KMS-11 (cell line): ENCODE data around the gene JARID2.

ENCODE experiments used
- H2AFZ ChIP-seq: fragments of 200-600 bp; sonication (generic); 2 replicates; pipeline ENCODE4 v1.6.1; 2016; ENCODE audit warnings: antibody characterized with exemption, mixed run types, low read depth
- H3K27ac ChIP-seq: fragments of 200-600 bp; sonication (generic); 2 replicates; pipeline ENCODE4 v1.6.1; 2016; ENCODE audit warnings: mild to moderate bottlenecking, mixed run types
- H3K27me3 ChIP-seq: fragments of 200-600 bp; sonication (generic); 2 replicates; pipeline ENCODE4 v1.6.1; 2017; ENCODE audit warnings: mild to moderate bottlenecking, low read depth, mixed run types, moderate library complexity; ENCODE audit not compliant: insufficient read depth
- H3K36me3 ChIP-seq: fragments of 200-600 bp; sonication (generic); 2 replicates; pipeline ENCODE4 v1.6.1; 2017; ENCODE audit warnings: mild to moderate bottlenecking, mixed run types; ENCODE audit not compliant: insufficient read depth
- H3K4me1 ChIP-seq: fragments of 200-600 bp; sonication (generic); 2 replicates; pipeline ENCODE4 v1.6.1; 2016; ENCODE audit warnings: mild to moderate bottlenecking, low read depth, mixed run types; ENCODE audit not compliant: poor library complexity, severe bottlenecking
- H3K4me2 ChIP-seq: fragments of 200-600 bp; sonication (generic); 2 replicates; pipeline ENCODE4 v1.7.0; 2016; ENCODE audit warnings: mild to moderate bottlenecking, mixed run types
- H3K4me3 ChIP-seq: fragments of 200-600 bp; sonication (generic); IDR thresholded peaks from 2 replicates; pipeline ENCODE4 v1.6.1; 2017; ENCODE audit warnings: low read depth, low read length, mixed read lengths; ENCODE audit not compliant: insufficient read depth
- H3K79me2 ChIP-seq: fragments of 200-600 bp; sonication (generic); 2 replicates; pipeline ENCODE4 v1.6.1; 2016; ENCODE audit warnings: low read depth, mixed run types; ENCODE audit not compliant: insufficient read depth
- H3K9ac ChIP-seq: fragments of 200-600 bp; sonication (generic); 2 replicates; pipeline ENCODE4 v1.6.1; 2016; ENCODE audit warnings: mild to moderate bottlenecking, mixed run types
- H4K20me1 ChIP-seq: fragments of 200-600 bp; sonication (generic); 2 replicates; pipeline ENCODE4 v1.6.1; 2016; ENCODE audit warnings: mild to moderate bottlenecking, mixed run types; ENCODE audit not compliant: insufficient read depth
- TF ChIP-seq, protein P1 (sequence below): fragments of 200-600 bp; sonication (generic); conservative IDR thresholded peaks from 2 replicates; pipeline ENCODE4 v1.6.1; 2017; ENCODE audit warnings: low read depth, mild to moderate bottlenecking, antibody characterized with exemption, low read length, moderate library complexity, mixed read lengths

The JARID2 gene

DNA sequence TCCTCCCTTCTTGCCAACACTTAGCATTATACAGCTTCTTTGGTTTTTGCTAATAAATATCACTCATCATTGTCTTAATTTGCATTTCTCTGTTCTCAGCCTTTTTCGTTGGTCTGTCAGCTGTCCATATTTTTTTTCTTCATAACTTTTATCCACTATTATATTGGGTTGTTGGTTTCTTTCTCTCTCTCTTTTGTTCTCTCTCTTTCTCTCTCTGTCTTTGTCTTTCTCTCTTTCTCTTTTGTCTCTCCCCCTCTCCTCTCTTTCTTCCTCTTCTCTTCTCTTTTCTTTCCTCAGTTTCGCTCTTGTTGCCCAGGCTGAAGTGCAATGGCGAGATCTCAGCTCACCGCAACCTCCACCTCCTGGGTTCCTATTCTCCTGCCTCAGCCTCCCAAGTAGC lies 36.5 kb downstream of the JARID2 start:
- H4K20me1 ChIP-seq = no peaks in the 10 kb centered on the region
- H3K4me1 ChIP-seq = peaks cover 12% of the 10 kb centered on the region
- H3K4me2 ChIP-seq = no peak overlapping the region
- no peak overlapping the region for H3K9ac ChIP-seq
- no peak overlapping the region for H3K27ac ChIP-seq
- TF ChIP-seq, protein P1, sequence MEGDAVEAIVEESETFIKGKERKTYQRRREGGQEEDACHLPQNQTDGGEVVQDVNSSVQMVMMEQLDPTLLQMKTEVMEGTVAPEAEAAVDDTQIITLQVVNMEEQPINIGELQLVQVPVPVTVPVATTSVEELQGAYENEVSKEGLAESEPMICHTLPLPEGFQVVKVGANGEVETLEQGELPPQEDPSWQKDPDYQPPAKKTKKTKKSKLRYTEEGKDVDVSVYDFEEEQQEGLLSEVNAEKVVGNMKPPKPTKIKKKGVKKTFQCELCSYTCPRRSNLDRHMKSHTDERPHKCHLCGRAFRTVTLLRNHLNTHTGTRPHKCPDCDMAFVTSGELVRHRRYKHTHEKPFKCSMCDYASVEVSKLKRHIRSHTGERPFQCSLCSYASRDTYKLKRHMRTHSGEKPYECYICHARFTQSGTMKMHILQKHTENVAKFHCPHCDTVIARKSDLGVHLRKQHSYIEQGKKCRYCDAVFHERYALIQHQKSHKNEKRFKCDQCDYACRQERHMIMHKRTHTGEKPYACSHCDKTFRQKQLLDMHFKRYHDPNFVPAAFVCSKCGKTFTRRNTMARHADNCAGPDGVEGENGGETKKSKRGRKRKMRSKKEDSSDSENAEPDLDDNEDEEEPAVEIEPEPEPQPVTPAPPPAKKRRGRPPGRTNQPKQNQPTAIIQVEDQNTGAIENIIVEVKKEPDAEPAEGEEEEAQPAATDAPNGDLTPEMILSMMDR = no peak
- peaks cover 46% of the 10 kb centered on the region; the same call in 1 of the 2 replicates for H3K79me2 ChIP-seq
- H3K36me3 ChIP-seq = no peaks in the 10 kb centered on the region
- H2AFZ ChIP-seq = no peak overlapping the region
- no peaks in the 10 kb centered on the region for H3K27me3 ChIP-seq
- H3K4me3 ChIP-seq = no peak overlapping the region

DNA sequence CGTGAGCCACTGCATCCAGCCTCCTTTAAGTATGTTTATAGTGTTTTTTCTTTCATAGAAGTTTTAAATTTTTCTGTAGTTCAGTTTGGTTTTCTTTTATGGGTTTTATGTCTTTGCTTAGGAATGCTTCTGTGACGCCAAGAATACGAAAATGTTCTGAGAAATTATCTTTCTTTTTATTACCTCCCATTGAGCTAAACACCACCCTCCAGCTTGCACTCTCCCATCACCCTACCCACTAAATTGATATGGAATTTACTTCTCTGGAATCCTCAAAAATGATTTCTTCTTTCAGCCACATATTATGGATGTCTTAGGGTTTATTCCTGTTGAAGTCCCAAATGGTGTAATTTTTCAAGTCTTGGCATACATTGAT lies 38.1 kb downstream of the JARID2 start:
- no peak overlapping the region for H3K27ac ChIP-seq
- H3K79me2 ChIP-seq = peaks cover 52% of the 10 kb centered on the region; the same call in 1 of the 2 replicates
- H2AFZ ChIP-seq = no peak overlapping the region
- no peaks in the 10 kb centered on the region for H3K36me3 ChIP-seq
- peaks cover 12% of the 10 kb centered on the region for H3K4me1 ChIP-seq
- TF ChIP-seq, protein P1 = no peak
- no peaks in the 10 kb centered on the region for H3K27me3 ChIP-seq
- no peaks in the 10 kb centered on the region for H4K20me1 ChIP-seq
- H3K4me2 ChIP-seq = no peak overlapping the region
- no peak overlapping the region for H3K4me3 ChIP-seq
- no peak overlapping the region for H3K9ac ChIP-seq

DNA sequence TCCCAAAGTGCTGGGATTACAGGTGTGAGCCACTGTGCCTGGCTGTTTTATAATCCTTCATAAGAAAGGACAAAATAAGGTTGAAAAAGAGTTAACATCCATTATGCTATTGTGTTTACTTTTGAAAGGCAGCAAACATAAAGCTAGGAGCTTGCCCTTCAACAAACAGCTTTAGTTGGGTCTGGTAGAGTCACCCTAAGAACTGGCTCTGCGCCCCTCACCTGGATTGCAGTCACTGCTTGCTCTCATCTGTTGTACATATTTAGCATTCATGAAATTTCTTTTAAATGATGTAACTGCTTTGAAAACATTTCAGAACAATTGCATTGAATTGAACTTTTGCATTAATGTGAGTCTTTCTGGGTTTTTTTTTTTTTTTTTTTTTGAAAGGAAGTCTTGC lies 38.9 kb downstream of the JARID2 start:
- Histone ChIP-seq H2AFZ (no peak overlapping the region), H3K4me2 (no peak overlapping the region)

DNA sequence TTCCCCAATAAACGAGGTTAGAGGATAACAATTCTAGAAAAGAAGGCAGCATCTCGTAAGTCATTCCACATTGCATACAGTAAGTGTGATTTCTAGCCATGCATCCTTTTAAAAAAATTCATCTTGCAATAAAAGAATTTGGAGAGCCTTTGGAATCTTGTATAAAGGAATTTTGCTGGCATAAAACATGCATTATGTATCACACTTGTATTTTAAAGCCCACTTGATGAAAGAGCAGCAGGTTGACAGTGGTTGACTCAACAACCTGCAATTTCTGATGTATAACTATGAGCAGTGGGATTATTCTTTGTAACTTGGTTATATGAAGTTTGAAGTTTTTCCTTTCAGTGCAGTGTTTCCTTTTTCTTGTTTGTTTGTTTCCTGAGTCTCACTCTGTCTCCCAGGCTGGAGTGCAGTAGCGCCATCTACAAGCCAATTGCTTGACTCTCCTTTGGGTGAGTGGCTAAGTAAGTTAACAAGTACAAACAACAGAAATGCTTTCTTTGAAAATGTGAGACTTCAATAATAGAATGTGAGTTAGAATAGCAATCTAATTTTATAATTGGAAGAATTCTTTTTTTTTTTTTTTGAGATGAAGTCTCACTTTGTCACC lies 39.9 kb downstream of the JARID2 start:
- no peak overlapping the region for H3K27ac ChIP-seq

More for the DNA sequence above, 38.9 kb downstream of the JARID2 start:
- H3K27me3 ChIP-seq = no peaks in the 10 kb centered on the region
- peaks cover 56% of the 10 kb centered on the region; the same call in 1 of the 2 replicates for H3K79me2 ChIP-seq
- no peaks in the 10 kb centered on the region for H3K36me3 ChIP-seq
- H3K4me3 ChIP-seq = no peak overlapping the region
- no peak overlapping the region for H3K9ac ChIP-seq
- TF ChIP-seq, protein P1 = no peak
- peaks cover 12% of the 10 kb centered on the region for H3K4me1 ChIP-seq
- H4K20me1 ChIP-seq = no peaks in the 10 kb centered on the region
- no peak overlapping the region for H3K27ac ChIP-seq

More for the DNA sequence above, 39.9 kb downstream of the JARID2 start:
- Histone ChIP-seq H4K20me1 (no peaks in the 10 kb centered on the region), H3K9ac (no peak overlapping the region), H2AFZ (no peak overlapping the region), H3K4me3 (no peak overlapping the region), H3K79me2 (peaks cover 53% of the 10 kb centered on the region; the same call in 1 of the 2 replicates), H3K36me3 (no peaks in the 10 kb centered on the region), H3K27me3 (no peaks in the 10 kb centered on the region), H3K4me2 (no peak overlapping the region), H3K4me1 (peaks cover 12% of the 10 kb centered on the region)
- TF ChIP-seq, protein P1 = no peak
